GM12873 (cell line): ENCODE results near the gene MAPK4.

Experiments
- TF ChIP-seq, protein P1 (sequence below): IDR thresholded peaks from 2 replicates; pipeline ENCODE4 v1.5.1; 2012; ENCODE audit warnings: low read depth, mild to moderate bottlenecking, moderate library complexity, low read length, control low read depth; ENCODE audit not compliant: insufficient read depth; ENCODE audit errors: missing control alignments

MAPK4 gene

GRCh38 chr18:50721451-50722120, 161.7 kb downstream of the MAPK4 start:
- TF ChIP-seq, protein P1, sequence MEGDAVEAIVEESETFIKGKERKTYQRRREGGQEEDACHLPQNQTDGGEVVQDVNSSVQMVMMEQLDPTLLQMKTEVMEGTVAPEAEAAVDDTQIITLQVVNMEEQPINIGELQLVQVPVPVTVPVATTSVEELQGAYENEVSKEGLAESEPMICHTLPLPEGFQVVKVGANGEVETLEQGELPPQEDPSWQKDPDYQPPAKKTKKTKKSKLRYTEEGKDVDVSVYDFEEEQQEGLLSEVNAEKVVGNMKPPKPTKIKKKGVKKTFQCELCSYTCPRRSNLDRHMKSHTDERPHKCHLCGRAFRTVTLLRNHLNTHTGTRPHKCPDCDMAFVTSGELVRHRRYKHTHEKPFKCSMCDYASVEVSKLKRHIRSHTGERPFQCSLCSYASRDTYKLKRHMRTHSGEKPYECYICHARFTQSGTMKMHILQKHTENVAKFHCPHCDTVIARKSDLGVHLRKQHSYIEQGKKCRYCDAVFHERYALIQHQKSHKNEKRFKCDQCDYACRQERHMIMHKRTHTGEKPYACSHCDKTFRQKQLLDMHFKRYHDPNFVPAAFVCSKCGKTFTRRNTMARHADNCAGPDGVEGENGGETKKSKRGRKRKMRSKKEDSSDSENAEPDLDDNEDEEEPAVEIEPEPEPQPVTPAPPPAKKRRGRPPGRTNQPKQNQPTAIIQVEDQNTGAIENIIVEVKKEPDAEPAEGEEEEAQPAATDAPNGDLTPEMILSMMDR = no peak

GRCh38 chr18:50722311-50722710, 162.4 kb downstream of the MAPK4 start:
- TF ChIP-seq, protein P1 = no peak

DNA sequence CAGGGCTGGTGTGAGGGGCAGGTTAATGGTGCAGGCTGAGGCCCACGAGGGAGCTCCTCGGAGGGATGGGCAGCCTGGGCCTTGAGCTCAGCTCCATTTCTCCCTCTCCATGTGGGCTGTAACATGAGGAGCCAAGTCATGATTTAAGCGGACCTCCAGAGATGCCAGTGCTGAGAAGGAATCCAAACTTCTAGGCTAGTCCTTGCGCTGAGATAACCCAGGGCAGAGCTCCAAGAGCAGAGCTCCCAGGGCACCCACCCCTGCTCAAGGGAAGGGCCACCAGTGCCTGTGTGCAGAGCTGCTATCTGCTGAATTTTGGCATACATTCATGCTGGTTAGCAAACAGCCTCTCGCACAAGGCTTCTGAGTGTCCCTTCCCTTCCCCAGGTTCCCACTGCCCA, 164.9 kb downstream of the MAPK4 start:
- TF ChIP-seq, protein P1 = no peak

DNA sequence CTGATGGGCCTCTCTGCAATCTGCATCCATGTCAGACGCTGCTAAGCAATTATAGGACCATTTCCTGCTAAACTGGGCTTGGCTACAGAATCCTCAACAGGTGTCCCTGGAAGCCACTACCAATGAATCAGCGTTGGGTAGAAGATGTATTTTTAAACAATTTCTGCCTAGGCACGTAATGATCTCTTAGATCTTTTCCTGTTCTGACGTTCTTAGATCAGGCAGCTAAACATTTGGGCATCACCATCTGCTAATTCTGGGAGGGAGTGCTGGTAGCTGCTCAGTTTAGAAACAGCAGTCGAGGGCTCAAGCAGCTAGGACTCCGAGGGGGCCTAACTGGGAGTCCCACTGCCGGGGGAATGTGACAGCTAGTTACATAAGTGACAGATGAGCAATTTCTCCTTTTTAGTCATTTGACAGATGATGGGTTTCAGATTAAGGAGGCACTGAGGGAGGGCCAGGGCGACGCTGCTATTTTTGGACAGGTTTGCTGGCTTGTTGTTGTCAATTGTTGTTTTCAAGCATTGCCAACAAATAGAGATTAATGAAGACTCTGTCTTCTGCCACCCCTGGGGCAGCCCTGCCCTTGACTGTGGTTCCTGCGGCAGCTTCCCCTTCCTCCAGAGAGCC, 167.2 kb downstream of the MAPK4 start:
- TF ChIP-seq, protein P1 = no peak

DNA sequence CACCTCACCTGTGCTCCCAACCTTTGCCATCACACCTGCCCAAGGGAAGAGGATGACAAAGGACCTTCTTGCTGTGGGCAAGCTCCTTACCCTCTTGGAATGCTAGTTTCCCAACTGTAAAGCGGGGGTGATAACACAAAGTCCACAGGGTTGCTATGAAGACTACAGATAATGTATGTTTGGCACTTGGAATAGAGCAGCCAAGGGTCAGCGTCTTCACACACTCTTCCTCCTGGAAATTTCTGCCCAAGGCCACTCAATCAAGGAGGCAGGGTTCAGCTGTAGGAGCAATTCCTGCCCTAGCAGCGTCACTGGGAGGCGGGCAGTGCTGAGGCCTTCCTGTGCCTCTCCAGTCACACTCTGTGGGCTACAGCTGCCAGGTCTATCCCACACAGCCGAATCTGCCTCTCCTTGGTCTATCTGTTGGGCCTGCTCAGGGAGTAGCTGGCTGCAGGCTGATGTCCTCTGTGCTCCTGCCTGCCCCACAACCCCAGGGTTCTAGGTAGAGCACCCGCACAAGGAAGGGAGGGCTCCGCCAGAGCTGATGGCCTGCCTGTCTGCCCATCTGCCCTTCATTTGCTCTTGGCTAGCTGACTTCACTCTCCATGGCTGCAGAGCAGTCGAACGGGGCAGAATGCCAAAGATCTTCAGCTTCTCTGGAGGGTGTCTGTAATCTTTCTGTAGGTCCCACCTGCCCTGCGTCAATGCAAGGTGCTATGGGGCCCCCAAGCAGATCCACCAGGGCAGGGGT, 168.0 kb downstream of the MAPK4 start:
- TF ChIP-seq, protein P1 = no peak

DNA sequence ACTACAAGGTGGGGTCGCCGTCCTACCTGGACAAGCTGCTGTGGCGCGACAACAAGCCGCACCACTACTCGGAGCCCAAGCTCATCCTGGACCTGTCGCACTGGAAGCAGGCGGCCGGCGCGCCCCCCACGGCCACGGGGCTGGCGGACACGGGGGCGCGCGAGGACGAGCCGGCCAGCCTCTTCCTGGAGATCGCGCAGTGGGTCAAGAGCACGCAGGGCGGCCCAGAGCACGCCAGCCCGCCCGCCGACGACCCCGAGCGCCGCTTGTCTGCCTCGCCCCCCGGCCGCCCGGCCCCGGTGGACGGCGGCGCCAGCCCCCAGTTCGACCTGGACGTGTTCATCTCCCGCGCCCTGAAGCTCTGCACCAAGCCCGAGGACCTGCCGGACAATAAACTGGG, 169.5 kb downstream of the MAPK4 start:
- TF ChIP-seq, protein P1 = no peak

GRCh38 chr18:50729986-50730385, 170.1 kb downstream of the MAPK4 start:
- TF ChIP-seq, protein P1 = no peak
